Endothelial cell of hepatic sinusoid (primary cell): ENCODE results near the gene UQCR11.

ENCODE experiments used
- in situ Hi-C: cut with HindIII; loops from 2 replicates; pipeline ENCODE4 v1.10.0; 2017; ENCODE audit warnings: low sequenced_read_pairs

Gene UQCR11

DNA sequence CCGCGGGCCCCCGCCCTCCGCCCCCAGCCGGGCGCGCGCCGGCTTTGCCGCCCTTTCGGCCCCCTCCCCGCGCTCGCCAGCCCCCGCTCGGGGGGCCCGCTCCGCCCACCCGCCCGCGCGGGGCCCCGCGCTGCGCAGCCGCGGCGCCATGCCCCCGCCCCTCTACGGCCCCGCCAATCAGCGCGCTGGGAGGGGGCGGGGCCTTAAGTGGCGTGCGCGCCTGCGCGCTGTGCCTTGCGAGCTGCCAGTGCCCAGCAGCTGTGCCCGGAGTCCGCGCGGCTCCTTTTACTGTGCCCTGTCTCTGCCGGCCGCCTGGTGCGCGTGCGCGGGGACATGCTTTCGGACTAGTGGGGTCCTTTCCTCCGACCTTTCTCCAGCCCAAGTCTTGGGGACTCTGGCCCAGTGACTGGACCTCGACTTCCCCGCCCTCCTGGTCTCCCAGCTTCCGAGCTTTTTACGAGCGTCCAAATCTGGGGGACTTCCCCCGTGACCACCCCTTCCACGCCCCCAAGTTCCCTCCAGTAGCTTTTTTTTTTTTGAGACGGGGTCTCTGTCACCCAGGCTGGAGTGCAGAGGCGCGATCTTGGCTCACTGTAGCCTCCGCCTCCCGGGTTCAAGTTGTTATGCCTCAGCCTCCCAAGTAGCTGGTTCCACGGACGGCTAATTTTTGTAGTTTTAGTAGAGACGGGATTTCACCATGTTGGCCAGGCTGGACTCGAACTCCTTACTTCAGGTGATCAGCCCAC, 12.3 kb downstream of the UQCR11 start, which contains the start of gene MBD3:
TSS of gene MBD3 (minus strand) at position 111 of the 746 bp plus-strand sequence. CDS start 234 bp downstream, outside the sequence.
- in situ Hi-C loops, result no loop called here

DNA sequence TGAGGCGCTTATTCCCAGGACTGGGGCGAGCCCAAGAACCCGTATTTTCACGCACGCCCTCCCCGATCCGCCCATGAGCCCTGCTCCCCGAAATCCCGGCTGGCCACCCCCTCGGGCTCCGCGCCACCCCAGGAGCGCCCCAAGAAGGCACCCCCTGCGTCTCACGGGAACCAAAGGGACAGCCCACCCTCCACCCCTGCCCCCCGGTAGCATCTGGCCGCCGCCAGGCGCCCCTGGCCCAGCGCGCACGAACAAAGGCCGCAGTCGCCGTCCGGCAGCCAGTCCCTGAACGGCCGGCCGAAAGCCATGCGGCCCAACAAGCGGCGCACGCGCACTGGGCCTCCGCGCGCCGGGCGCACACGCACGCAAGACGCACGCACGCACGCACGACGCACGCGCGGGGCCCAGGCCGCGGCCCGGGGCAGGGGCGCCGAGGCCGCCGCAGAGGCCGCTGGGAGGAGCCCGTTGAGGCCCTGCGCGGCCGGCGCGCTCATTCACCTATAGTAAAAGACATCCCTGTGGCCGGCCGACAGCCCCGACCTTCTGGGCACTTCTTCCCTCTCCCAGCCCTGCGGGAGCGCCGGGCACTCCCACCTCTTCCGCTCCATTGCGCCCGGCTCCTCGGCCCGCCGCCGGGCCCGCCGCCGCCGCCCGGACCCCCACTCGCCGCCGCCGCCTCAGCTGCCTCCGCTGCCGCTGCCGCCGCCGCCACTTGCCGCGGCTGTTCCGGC, 13.1 kb downstream of the UQCR11 start:
- in situ Hi-C loops, result no loop called here

DNA sequence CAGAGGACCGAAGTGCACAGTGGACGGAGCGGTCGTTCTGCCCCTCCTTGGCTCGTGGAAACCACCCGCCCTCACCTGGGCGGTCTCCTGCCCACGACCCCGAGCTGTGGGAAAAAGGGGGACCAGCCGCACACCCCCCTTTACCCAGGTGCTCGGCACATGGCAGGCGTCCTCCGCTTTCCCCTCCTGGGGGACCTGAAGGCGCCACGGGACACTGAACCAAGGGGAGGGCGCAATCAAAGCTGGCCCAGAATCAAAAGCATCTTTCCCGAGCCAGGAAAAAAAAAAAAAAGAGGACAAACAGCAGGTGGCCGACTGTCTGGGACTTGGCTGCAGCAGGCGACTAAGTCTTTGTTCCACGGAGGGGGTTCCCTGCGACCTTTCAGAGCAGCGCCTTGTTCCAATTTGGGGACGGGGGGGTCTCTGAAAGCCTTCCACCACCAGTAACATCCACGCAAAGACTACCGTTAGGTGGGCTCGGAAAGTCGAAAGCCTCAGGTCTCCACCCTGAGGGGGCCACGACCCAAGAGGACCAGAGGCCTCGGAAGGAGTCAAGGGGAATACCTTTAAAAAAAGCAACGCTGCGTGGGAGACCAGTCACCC, 13.7 kb downstream of the UQCR11 start:
- in situ Hi-C loops, result no loop called here

DNA sequence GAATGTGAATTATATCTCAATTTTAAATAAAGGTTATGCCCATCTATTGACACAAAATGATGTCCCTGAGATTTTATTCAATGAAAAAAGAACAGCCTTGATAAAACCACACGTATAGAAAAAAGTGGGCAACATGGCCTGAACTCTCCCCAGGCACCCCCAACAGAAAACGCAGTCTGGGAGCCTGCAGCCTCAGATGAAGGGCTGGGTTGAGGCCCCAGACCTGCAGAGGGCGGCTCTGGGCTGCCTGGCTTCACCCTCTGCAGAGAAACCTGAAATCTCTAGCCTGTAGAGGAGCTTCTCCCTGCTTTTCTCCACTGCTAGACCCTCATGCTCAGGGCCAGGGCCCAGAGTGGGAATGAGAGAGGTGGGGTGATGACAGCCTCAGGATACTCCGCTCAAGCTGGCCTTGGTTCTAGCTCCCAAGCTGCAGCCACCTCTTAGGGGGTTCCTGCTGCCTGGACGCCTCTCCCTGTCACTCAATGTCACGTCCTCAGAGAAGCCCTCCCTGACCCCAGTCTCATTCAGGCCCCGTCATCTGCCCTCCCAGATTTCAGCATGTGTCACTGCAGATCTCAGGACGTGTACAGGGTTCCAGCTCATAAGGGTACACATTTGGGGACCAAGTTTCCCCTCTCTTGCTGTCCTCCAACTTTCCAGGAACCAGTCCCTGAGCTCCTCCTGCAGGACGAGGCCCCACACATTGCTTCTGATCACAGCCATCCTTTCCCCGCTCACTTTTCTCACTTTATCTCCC, 14.4 kb downstream of the UQCR11 start:
- in situ Hi-C loops, result no loop called here

GRCh38 chr19:1587872-1588271, 17.4 kb downstream of the UQCR11 start:
- in situ Hi-C loops, result loop anchor here (5.0 kb wide), 1 partner anchor 66 kb away; the partner anchor contains the start of gene PLK5

DNA sequence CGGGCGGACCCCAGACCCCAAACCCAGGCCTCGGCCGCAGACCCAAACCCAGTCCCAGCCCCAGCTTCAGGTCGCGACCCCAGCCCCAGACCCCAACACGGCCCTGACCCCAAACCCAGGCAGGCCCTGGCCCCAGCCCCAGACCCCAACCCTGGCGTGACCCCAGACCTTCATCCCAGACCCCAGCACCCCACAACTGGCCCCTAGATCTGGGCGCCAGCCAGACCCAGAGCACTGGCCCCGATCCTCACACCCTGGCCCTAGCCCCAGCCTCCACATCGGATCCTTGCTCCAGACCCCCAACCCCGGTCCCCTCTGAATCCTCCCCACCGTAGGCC, 20.1 kb downstream of the UQCR11 start:
- in situ Hi-C loops, result loop anchor here (5.0 kb wide), 1 partner anchor 63 kb away; the partner anchor contains the start of gene PLK5

- in situ Hi-C loops, result loop anchor here (5.0 kb wide), 1 partner anchor 62 kb away; the partner anchor contains the start of gene PLK5
These were observed 20.6 kb downstream of the UQCR11 start for GRCh38 chr19:1584500-1585242.

DNA sequence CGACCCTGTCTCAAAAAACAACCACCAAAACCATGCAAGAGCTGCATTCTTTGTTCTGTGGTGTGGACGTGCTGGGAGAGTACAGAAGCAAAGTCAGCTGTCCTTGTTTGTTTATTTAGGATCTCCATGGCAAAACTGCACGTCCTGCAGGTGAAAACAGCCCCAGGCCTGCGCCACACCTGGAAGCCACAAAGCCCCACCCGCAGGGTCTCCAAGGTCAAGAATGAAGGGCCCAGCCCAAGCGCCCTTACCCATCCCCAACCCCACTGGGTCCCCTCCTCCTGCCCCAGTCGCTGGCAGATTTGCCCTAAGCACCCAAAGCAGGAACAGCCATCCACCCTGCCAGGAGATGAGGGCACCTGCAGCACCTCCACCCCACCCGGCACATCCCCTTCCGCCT, 23.1 kb downstream of the UQCR11 start:
- in situ Hi-C loops, result no loop called here

- in situ Hi-C loops, result no loop called here
These were observed 24.3 kb downstream of the UQCR11 start for GRCh38 chr19:1580957-1581356.

- in situ Hi-C loops, result no loop called here
These were observed 24.9 kb downstream of the UQCR11 start for GRCh38 chr19:1580382-1580781.

GRCh38 chr19:1579222-1579621, 26.0 kb downstream of the UQCR11 start:
- in situ Hi-C loops, result no loop called here

DNA sequence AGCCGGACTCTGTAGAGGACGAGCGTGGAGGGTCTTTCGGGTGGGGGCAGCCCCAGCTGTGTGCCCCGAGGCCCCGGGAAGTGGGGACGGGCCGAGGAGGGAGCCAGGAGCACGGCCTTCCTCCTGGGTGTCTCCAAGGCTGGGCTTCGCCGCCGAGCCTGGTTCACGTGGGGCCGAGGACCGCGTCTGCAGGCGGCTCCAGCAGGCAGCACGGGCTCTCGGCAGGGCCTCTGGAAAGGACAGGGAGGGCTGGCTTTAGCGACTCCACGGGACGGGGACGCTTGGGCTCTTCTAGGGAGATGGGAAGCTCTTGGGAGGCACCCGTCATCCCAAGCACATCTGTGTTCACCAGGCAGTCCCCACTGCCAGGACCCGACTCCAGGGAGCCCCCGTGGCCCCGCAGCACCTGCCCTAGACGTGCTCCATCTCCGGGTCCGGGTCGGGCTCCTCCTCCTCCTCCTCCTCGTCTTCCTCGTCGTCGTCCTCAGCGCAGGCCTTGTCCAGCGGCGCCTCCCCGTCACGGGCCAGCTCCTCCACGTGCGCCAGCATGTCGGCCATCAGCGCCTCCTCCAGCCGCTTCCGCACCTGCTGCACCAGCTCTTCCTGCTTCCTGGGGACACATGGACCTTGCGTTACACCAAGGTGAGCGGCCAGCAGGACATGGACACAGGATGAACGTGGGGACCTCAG, 27.2 kb downstream of the UQCR11 start:
- in situ Hi-C loops, result no loop called here

- in situ Hi-C loops, result no loop called here
These were observed 28.0 kb downstream of the UQCR11 start for GRCh38 chr19:1577090-1577928.

DNA sequence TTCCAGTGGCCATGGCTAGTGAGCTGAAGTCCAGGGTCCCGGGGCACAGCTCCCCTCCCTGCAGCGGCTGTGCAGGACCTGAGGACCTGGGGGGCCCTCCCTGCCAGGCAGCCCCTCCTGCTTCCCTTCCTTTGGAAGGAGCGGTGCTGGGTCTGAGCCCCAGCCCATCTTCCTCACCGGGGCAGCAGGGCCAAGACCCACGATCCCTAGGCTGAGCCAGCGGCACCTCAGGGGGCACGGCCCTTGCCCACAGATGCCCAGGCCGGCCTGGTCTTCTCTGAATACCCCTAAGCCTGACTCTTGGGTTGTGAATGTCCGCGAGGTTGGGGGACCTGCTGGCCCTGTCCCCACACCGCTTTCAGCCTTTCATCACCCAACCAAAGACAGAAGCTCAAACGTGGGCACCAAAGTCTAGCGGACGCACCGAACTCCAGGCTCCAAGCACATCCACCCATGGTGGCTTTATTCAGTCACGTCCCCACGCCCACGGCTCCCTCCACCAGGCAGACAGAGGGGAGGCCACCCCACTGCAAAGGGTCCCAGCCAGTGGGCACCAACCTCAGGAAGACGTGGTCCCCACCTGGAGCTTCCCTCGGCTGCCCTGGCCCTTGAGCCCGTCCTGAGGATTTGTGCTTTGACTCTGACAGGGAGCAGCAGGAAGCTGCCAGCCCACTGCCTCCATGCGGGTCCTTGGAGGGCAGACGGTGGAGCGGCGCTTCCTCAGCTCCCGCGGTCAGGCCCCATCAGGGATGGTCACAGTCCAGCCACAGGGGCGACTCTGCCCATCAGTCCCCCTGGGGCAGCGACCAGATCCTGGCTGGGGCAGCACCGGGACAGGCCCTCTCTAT, 28.8 kb downstream of the UQCR11 start:
- in situ Hi-C loops, result no loop called here

- in situ Hi-C loops, result no loop called here
These were observed 29.7 kb downstream of the UQCR11 start for GRCh38 chr19:1575323-1576241.

- in situ Hi-C loops, result no loop called here
These were observed 30.7 kb downstream of the UQCR11 start for GRCh38 chr19:1574354-1575136.
